ENCODE measurements around the gene RUNX2. TPM values are rescaled to one million over a fixed set of nuclear protein-coding genes. Genes with fewer than 3 reads are reported as not detected.

Gene RUNX2
- total and polyA plus RNA-seq, 2 experiments from 2014 or later = 1.0 to 2.1 TPM

DNA sequence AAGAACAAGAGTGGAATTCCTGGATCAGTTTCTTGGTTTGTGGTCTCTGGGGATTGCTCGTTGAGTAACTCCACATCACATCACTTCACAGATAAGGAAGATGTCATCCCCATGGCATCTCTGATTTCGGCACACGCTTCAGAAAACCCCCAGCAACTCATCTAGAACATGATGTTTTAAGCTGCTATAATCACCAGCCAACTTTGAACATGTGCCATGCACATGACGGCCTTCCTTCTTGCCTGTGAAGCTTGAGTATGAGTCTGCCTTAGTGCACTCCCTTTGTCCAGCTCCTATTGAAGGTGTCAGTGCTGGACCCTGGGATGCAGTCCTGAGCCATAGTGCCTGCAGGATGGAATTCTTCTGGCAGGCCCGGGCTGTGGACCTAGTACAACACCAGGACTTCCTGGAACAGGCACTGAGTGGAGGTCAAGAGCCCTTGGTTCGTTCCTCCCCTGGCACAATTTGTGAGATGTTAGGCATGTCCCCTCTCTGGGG, 281.1 kb downstream of the RUNX2 start:
- TF ChIP-seq EZH2phosphoT487 (IDR thresholded peaks at IDR 0.05; ENCODE audit: low read depth, severe bottlenecking, unreplicated experiment) (no peak), EZH2 (IDR thresholded peaks at IDR 0.05; ENCODE audit: borderline replicate concordance) (no peak)
- TF ChIP-seq, protein P1, sequence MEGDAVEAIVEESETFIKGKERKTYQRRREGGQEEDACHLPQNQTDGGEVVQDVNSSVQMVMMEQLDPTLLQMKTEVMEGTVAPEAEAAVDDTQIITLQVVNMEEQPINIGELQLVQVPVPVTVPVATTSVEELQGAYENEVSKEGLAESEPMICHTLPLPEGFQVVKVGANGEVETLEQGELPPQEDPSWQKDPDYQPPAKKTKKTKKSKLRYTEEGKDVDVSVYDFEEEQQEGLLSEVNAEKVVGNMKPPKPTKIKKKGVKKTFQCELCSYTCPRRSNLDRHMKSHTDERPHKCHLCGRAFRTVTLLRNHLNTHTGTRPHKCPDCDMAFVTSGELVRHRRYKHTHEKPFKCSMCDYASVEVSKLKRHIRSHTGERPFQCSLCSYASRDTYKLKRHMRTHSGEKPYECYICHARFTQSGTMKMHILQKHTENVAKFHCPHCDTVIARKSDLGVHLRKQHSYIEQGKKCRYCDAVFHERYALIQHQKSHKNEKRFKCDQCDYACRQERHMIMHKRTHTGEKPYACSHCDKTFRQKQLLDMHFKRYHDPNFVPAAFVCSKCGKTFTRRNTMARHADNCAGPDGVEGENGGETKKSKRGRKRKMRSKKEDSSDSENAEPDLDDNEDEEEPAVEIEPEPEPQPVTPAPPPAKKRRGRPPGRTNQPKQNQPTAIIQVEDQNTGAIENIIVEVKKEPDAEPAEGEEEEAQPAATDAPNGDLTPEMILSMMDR (IDR thresholded peaks at IDR 0.05; ENCODE audit: poor library complexity) = no peak
- peaks cover 6% of the 10 kb centered on the region for H3K4me1 ChIP-seq (ENCODE audit: insufficient read depth)
- no peaks in the 10 kb centered on the region for H3K36me3 ChIP-seq (replicated peaks; ENCODE audit: insufficient read depth, low read depth)
- H3K4me3 ChIP-seq = no peak overlapping the region
- no peak overlapping the region for H2AFZ ChIP-seq
- H3K79me2 ChIP-seq = no peaks in the 10 kb centered on the region
- no peaks in the 10 kb centered on the region for H3K9me3 ChIP-seq (ENCODE audit: low read depth)
- peak; percentile 45 for DNase-seq (ENCODE audit: low spot score)
- no peaks in the 10 kb centered on the region for H4K20me1 ChIP-seq (ENCODE audit: insufficient read depth, poor library complexity, severe bottlenecking)
- H3K4me2 ChIP-seq = no peak overlapping the region
- WGBS (ENCODE audit: low lambda C conversion rate, missing lambda C conversion rate) = 79% methylated on average over 6 of the region's 6 CpGs
- H3K27ac ChIP-seq = no peak overlapping the region
- no peaks in the 10 kb centered on the region for H3K9me2 ChIP-seq (replicated peaks; ENCODE audit: insufficient read depth)
- no peaks in the 10 kb centered on the region for H3K27me3 ChIP-seq

DNA sequence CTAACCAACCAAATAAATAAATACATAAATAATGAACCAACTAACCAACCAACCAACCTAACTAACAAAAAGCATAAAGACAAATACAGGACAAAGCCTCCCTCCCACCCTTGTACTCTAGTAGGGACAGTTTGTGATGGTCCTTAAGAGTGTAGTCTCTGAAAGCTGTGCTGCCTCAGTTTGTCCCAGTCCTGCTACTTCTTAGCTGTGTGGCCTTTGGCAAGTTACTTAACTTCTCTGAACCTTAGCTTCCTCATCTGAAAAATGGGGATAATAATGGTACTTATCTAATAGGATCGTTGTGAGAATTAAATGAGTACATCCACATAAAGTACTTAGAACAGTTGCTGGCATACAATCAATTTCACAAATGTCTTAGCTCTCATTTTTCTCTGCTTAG, 282.2 kb downstream of the RUNX2 start:
- Histone ChIP-seq H3K4me2 (no peak overlapping the region), H3K9me3 (ENCODE audit: low read depth) (no peaks in the 10 kb centered on the region), H3K27me3 (no peaks in the 10 kb centered on the region), H3K79me2 (no peaks in the 10 kb centered on the region), H3K27ac (no peak overlapping the region), H3K36me3 (replicated peaks; ENCODE audit: insufficient read depth, low read depth) (no peaks in the 10 kb centered on the region), H3K4me1 (ENCODE audit: insufficient read depth) (peaks cover 6% of the 10 kb centered on the region), H2AFZ (no peak overlapping the region), H4K20me1 (ENCODE audit: insufficient read depth, poor library complexity, severe bottlenecking) (no peaks in the 10 kb centered on the region), H3K4me3 (no peak overlapping the region), H3K9me2 (replicated peaks; ENCODE audit: insufficient read depth) (no peaks in the 10 kb centered on the region)
- no peak for DNase-seq (ENCODE audit: low spot score)
- TF ChIP-seq, protein P1 (IDR thresholded peaks at IDR 0.05; ENCODE audit: poor library complexity) = no peak
- TF ChIP-seq EZH2 (IDR thresholded peaks at IDR 0.05; ENCODE audit: borderline replicate concordance) (no peak), EZH2phosphoT487 (IDR thresholded peaks at IDR 0.05; ENCODE audit: low read depth, severe bottlenecking, unreplicated experiment) (no peak)
- WGBS (ENCODE audit: low lambda C conversion rate, missing lambda C conversion rate) = 90% methylated on average over 1 of the region's 1 CpG

DNA sequence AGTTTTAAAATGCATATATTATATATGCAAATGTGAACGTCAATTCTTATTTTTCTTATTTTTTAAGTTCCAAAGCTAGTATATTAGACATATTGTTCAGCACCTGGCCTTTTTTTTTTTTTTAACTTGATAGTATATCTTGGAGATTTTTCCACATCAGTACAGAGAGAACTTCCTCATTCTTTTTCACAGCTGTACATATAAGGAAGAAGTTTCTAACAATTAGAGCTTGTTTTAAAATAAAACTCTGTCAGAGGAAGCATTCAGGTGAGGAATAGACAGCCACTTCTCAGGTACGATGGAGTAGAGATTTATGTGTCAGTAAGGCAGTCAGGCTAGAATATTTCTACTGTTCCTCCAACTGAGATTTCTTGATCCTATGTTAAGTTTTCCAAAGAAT, 282.7 kb downstream of the RUNX2 start:
- no peak for DNase-seq (ENCODE audit: low spot score)
- Histone ChIP-seq H2AFZ (no peak overlapping the region), H3K4me1 (ENCODE audit: insufficient read depth) (peaks cover 6% of the 10 kb centered on the region), H3K4me2 (no peak overlapping the region), H3K27me3 (no peaks in the 10 kb centered on the region), H3K27ac (peak overlapping the region; percentile 12), H3K9me2 (replicated peaks; ENCODE audit: insufficient read depth) (no peaks in the 10 kb centered on the region), H3K4me3 (no peak overlapping the region), H3K36me3 (replicated peaks; ENCODE audit: insufficient read depth, low read depth) (no peaks in the 10 kb centered on the region), H3K9me3 (ENCODE audit: low read depth) (no peaks in the 10 kb centered on the region), H3K79me2 (no peaks in the 10 kb centered on the region), H4K20me1 (ENCODE audit: insufficient read depth, poor library complexity, severe bottlenecking) (no peaks in the 10 kb centered on the region)
- TF ChIP-seq EZH2 (IDR thresholded peaks at IDR 0.05; ENCODE audit: borderline replicate concordance) = no peak
- TF ChIP-seq, protein P1 (IDR thresholded peaks at IDR 0.05; ENCODE audit: poor library complexity) = no peak
- no peak for TF ChIP-seq EZH2phosphoT487 (IDR thresholded peaks at IDR 0.05; ENCODE audit: low read depth, severe bottlenecking, unreplicated experiment)
- WGBS (ENCODE audit: low lambda C conversion rate, missing lambda C conversion rate) = 87% methylated on average over 2 of the region's 2 CpGs

All from hepatocyte (in vitro differentiated cells).